NCI-H2196 treated with DMSO at 0.1 percent for 48 hours (cell line): ENCODE results near the gene DEFB131A.
"Not testable (repeated sequence)": the region's sequence is repeated elsewhere in the genome, so short reads cannot be mapped to it uniquely, and the experiment has no call there.

ENCODE experiments used
- DNase-seq: peaks from one replicate; lab custom pipeline; 2025; ENCODE audit not compliant: unreplicated experiment; lab: John Stamatoyannopoulos, UW

DEFB131A gene, protein sequence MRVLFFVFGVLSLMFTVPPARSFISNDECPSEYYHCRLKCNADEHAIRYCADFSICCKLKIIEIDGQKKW

DNA sequence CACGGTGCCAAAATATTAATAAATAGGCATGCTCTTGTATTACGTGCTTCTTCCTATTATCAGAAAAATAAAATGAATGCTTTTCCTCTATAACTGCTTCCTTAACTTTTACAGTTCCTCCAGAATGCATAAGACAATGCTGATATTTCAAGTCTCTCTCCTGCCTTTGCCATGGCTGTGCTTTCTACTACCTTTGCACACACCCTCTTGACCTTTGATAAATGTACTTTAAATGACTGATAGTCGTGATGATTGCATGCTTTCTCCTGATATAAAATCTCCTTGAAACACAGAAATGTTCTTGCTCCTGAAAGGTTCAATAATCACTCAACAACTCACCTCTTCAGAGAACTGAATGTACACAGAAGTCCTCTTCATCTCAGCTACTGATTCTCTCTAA is at the start of gene DEFB131A:
DEFB131A (plus strand) TSS at position 301 of the 400 bp plus-strand sequence. CDS start 120 bp downstream, outside the sequence.
- not testable (repeated sequence) for DNase-seq

GRCh38 chr4:9405774-9406173 is 38.4 kb upstream of the DEFB131A start:
- not testable (repeated sequence) for DNase-seq

GRCh38 chr4:9406491-9406890 is 37.7 kb upstream of the DEFB131A start:
- not testable (repeated sequence) for DNase-seq

DNA sequence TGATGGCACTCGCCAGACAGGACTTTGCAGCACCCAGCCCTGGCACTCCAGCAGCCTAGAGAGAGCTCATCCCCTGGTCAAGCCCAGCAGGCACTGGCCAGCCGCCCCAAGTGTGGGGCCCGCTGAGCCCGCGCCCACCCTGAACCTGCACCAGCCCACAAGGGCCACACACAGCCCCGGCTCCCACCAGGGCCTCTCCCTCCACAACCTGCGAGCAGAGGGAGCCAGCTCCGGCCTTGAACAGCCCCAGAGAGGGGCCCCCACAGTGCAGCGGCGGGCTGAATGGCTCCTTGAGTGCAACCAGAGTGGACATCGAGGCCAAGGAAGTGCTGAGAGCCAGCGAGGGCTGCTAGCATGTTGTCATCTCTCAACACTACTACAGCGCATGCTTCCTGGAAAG is 34.4 kb upstream of the DEFB131A start:
- no peak for DNase-seq

DNA sequence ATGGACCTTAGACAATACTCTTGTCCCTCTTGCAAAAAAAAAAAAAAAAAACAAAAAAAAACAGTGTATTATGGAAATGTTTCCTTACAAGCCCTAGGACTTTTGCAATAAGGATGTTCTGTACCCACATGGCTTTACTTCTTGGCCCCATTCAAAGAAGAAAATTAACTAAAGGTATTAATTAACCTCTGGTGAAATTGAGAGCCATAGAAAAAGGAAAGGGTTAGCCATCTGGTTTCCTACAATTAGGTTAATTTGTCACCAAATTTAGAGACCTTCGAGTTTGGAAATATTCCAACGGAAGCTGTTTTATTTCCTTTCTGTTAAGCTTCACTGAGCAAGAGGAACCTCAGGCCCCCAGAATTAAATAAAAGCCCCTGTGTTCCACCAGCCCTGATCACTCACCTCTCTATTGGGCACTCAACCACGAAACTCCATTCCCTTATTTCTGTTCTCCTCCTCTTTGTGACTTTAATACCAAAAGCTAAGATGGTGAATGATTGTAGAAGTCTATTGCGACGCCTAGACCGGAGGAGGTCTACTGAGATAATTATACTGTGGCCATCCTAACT is 22.2 kb upstream of the DEFB131A start:
- not testable (repeated sequence) for DNase-seq

DNA sequence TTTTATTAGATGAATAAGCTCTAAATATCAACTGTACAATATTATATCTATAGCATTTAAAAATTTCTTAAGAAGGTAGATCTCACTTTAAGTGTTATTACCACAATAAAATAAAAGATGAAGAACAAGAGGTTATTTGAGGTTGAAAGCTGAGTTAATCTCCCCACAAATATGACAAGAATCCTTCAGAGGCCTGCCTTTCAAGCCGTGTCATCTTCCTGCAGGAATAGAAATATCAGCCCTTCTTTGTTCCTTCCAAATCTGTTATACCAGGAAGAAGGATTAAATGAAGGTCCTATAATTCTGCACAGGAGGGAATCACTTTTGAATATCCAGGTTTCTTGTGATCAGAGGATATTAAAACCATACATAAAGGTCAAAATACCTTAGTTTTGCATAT is 18.3 kb upstream of the DEFB131A start:
- not testable (repeated sequence) for DNase-seq

- DNase-seq, result not testable (repeated sequence)
Measured at GRCh38 chr4:9430061-9430460, 14.2 kb upstream of the DEFB131A start.

- not testable (repeated sequence) for DNase-seq
Measured at GRCh38 chr4:9433320-9433719, 10.9 kb upstream of the DEFB131A start.

- not testable (repeated sequence) for DNase-seq
Measured at GRCh38 chr4:9436728-9437127, 7.5 kb upstream of the DEFB131A start.

DNA sequence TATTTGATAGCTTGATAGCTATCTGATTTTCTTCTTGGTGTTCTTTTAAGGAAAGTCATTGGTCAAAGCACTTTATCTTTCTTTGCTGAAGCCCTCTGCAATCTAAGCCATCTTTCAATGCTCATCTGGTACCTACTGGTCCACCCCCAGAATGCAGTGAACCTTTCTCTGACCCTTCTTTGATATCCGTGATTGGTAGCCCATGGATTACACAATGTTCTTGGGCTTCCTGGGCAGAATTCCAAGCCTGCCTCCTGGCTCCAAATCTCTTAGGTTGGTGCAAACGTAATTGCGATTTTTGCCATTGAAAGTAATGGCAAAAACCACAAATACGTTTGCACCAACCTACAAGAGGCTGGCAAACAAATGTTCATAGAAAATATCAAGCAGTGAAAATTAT is 1.9 kb upstream of the DEFB131A start:
- not testable (repeated sequence) for DNase-seq

- not testable (repeated sequence) for DNase-seq
Measured at GRCh38 chr4:9444681-9445080, 467 bp downstream of the DEFB131A start.

- not testable (repeated sequence) for DNase-seq
Measured at GRCh38 chr4:9452251-9452650, 8.0 kb downstream of the DEFB131A start.

DNA sequence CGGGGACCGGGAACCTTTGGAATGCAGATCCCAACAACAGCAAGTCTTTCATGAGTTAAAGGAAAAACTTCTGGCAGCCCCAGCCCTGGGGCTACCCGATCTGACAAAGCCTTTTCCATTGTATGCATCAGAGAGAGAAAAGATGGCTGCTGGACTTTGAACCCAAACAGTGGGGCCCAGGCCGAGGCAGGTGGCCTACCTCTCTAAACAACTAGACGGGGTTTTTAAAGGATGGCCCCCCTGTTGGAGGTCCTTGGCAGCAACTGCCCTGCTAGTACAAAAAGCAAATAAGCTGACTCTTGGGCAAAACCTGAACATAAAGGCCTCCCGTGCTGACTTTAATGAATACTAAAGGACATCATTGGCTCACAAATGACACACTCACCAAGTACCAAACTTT is 10.1 kb downstream of the DEFB131A start:
- DNase-seq, result not testable (repeated sequence)

- DNase-seq, result not testable (repeated sequence)
Measured at GRCh38 chr4:9455046-9455445, 10.8 kb downstream of the DEFB131A start.

- not testable (repeated sequence) for DNase-seq
Measured at GRCh38 chr4:9479466-9479865, 35.3 kb downstream of the DEFB131A start.

DNA sequence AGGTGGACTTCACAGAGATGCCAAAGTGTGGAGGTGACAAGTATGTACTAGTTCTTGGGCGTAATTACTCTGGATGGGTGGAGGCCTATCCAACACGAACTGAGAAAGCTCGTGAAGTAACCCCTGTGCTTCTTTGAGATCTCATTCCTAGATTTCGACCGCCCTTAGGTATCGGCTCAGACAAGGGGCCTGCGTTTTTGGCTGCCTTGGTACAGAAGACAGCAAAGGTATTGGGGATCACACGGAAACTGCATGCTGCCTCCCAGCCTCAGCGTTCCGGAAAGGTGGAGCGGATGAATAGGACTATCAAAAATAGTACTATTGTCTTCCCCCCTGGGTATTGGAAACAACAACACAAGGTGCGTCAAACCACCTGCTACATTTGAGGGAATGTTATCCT is 35.9 kb downstream of the DEFB131A start:
- not testable (repeated sequence) for DNase-seq

DNA sequence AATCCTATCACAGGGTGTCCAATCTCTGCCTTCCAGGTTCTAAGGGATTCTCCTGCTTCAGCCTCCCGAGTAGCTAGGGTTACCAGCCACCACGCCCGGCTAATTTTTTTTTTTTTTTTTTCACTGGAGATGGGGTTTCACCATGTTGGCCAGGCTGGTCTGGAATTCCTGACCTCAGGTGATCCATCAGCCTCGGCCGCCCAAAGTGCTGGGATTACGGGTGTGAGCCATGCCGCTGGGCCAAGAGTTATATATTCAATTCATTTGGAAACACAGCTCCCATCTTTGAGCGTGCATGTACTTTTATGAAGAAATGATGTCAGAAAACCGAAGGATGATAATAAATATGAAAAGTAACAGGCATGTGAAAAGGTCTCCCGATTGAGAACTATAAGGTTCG is 38.7 kb downstream of the DEFB131A start:
- DNase-seq, result not testable (repeated sequence)

DNA sequence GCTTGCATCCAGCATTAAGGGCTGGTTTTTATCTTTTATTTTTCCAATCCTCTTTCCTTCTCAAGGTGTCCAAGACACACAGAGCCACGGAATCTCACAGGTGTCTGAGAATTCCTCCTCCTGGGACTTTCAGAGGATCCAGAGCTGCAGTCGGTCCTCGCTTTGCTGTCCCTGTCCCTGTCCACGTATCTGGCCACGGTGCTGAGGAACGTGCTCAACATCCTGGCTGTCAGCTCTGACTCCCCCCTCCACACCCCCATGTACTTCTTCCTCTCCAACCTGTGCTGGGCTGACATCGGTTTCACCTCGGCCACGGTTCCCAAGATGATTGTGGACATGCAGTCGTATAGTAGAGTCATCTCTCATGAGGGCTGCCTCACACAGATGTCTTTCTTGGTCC is 39.5 kb downstream of the DEFB131A start:
- not testable (repeated sequence) for DNase-seq

GRCh38 chr4:9486880-9487279 is 42.7 kb downstream of the DEFB131A start:
- not testable (repeated sequence) for DNase-seq

DNA sequence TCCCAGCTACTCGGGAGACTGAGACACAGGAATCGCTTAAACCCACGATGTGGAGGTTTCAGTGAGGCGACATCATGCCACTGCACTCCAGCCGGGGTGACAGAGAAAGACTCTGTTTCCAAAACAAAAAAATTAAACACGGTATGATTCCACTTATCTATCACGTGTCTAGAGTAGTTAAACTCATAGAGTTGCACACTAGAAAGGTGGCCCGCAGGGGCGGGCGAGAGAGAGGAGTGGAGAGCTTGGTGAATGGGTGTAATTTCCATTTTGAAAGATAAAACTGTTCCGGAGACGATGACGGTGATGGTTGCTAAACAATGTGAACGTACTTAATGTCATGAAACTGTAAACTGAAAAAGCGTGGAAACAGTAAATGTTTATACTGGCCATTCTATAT is 44.6 kb downstream of the DEFB131A start:
- DNase-seq, result not testable (repeated sequence)

GRCh38 chr4:9490496-9490895 is 46.3 kb downstream of the DEFB131A start:
- not testable (repeated sequence) for DNase-seq

DNA sequence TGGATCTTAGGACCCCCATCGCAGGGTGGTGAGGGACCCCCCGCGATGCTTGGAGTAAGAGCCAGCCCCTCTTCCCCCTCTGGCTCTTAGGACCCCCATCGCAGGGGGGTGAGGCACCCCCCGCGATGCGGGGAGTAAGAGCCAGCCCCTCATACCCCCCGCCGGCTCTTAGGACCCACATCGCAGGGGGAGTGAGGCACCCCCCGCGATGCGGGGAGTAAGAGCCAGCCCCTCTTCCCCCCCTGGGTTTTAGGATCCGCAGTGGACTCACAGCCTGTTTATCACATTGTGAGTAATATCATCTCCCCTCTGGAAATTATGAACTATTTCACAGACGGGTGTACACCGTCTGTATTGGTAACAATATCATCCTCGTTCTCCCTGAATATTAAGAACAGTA is 46.8 kb downstream of the DEFB131A start:
- DNase-seq, result not testable (repeated sequence)

DNA sequence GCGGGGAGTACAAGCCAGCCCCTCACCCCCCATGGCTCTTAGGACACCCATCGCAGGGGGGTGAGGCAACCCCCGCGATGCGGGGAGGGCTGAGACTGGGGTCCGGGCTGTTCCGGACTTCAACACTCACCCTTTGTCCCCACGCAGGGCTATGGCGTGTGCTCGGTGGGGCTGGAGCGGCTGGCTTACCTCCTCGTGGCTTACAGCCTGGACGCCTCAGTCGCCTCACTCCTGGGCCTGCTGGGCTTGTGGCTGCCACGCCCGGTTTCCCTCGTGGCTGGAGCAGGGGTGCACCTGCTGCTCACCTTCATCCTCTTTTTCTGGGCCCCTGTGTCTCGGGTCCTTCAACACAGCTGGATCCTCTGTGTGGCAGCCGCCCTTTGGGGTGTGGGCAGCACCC is 49.4 kb downstream of the DEFB131A start:
- DNase-seq, result not testable (repeated sequence)
